Effector memory CD4-positive, alpha-beta T cell (primary cell): Measurements from ENCODE around the gene MRPL30.

Experiments used
- DNase-seq, 3 donors: peaks; one replicate each; pipeline ENCODE4 v3.0.0-alpha.2; 2020
- H3K27ac ChIP-seq: 2 replicates; pipeline ENCODE4 v1.7.0; 2013; ENCODE audit warnings: mild to moderate bottlenecking, low read length, moderate library complexity; ENCODE audit not compliant: insufficient read depth, poor library complexity, severe bottlenecking
- H3K27me3 ChIP-seq: replicated peaks from 2 replicates; pipeline ENCODE4 v1.7.0; 2013; ENCODE audit warnings: mild to moderate bottlenecking, low read length; ENCODE audit not compliant: insufficient read depth, control insufficient read depth, poor library complexity, severe bottlenecking
- H3K36me3 ChIP-seq: 2 replicates; pipeline ENCODE4 v1.7.0; 2013; ENCODE audit warnings: mild to moderate bottlenecking, low read length, moderate library complexity; ENCODE audit not compliant: control insufficient read depth, insufficient read depth
- H3K4me1 ChIP-seq: 2 replicates; pipeline ENCODE4 v1.7.0; 2013; ENCODE audit warnings: low read length, mild to moderate bottlenecking; ENCODE audit not compliant: control insufficient read depth, insufficient read depth, poor library complexity, severe bottlenecking
- H3K4me3 ChIP-seq: 2 replicates; pipeline ENCODE4 v1.7.0; 2013; ENCODE audit warnings: low read length, low read depth, mild to moderate bottlenecking; ENCODE audit not compliant: insufficient read depth, poor library complexity, severe bottlenecking
- H3K9me3 ChIP-seq: 2 replicates; pipeline ENCODE4 v1.7.0; 2013; ENCODE audit warnings: mild to moderate bottlenecking, low read length, moderate library complexity; ENCODE audit not compliant: control insufficient read depth

Gene MRPL30

DNA sequence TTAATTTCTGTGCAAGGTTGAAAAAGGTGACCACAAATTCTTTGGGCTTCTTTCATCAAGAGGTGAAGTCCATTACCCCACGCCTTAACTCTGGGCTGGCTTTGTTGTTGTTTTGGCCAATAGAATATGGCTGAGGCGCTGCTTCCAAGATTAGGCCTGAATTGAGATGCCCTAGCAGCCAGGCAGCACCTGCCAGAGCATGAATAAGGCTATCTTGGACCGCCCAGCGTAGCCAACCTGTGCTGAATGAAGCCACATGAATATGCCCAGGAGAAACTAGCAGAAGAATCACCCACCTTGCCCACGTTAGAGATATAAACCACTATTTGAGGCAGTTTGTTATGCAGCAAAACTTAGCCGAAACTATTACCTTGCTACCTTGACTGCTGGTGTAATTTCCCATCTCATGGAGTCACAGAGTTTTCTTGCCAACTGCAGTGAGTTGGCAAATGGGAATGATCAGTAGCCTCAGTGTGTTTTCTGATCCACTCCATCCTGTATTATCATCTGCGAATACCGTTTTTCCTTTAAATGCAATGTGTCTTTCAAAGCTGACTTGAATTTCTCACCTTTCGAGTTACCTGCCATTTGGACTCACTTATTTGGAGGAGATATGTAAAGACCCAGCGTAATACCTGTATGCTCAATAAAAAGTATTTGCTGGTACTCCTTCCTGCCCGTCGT, 26.9 kb upstream of the MRPL30 start:
- H3K4me1 ChIP-seq: peaks cover 11% of the 10 kb centered on the region
- H3K36me3 ChIP-seq: no peaks in the 10 kb centered on the region
- H3K9me3 ChIP-seq: no peaks in the 10 kb centered on the region
- peak overlapping the region; percentile 94 for H3K27ac ChIP-seq
- H3K4me3 ChIP-seq: peak overlapping the region; percentile 92
- DNase-seq: no peak
- H3K27me3 ChIP-seq: no peaks in the 10 kb centered on the region

DNA sequence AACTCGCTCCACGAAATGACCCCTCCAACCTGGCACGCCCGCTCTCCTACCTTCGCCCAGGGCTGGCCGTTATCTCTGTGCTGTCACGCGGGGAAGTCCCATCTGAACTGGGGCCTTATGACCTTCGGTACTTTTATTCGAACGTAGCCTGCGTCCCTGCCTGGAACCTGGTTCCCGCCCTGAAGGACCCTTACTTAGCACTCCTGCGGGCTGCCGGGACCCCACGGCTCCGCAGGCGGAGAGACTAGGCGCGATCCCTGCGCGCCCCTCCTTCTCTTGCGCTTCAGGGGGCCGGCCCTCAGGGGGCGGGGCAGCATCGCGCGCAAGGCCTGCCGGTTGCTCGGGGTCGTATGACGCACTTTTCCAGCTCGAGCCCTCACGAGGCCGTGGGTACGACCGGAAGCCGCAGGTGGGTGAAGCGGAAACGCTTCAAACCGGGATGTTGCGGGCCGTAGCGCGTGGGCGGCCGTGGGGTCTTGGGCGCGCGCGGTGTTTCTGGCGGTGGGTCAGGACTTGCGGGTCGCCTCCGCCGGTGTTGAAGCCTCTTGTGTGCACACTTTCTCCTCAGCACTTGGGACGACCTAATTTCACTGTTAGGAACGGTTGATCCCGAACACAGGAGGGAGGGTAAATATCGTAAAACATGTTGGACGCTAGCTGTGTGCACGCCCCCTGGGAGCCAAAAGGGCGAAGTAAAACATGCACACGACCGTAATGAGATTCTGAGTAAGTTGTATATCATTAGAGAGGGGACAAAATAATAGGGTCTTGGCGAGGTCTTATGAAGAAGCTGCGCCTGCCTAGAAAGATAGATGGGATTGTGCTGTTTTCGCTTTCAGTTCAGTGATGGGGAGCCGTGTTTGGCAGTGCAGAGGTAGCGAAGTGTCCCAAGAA, 26.1 kb upstream of the MRPL30 start, which contains the start of the genes LIPT1 and TSGA10:
LIPT1 (plus strand) TSS at position 325 of the 894 bp plus-strand sequence. CDS start 6,991 bp downstream, outside the sequence.
TSGA10 (minus strand) TSS at position 300 of the 894 bp plus-strand sequence. CDS start 45,503 bp downstream, outside the sequence.
- Histone ChIP-seq H3K4me1 (peaks cover 11% of the 10 kb centered on the region), H3K9me3 (no peaks in the 10 kb centered on the region), H3K4me3 (peak within 1 kb of the TSS; percentile 92), H3K27me3 (no peaks in the 10 kb centered on the region), H3K27ac (peak within 1 kb of the TSS; percentile 94), H3K36me3 (peaks cover 3% of the 10 kb centered on the region)
- peak; percentile 85 to 89 (median 87) for DNase-seq

GRCh38 chr2:99156891-99157290, 24.1 kb upstream of the MRPL30 start:
- Histone ChIP-seq H3K4me3 (no peak overlapping the region), H3K9me3 (no peaks in the 10 kb centered on the region), H3K36me3 (peaks cover 10% of the 10 kb centered on the region), H3K4me1 (peaks cover 11% of the 10 kb centered on the region), H3K27ac (no peak overlapping the region), H3K27me3 (no peaks in the 10 kb centered on the region)
- no peak for DNase-seq

DNA sequence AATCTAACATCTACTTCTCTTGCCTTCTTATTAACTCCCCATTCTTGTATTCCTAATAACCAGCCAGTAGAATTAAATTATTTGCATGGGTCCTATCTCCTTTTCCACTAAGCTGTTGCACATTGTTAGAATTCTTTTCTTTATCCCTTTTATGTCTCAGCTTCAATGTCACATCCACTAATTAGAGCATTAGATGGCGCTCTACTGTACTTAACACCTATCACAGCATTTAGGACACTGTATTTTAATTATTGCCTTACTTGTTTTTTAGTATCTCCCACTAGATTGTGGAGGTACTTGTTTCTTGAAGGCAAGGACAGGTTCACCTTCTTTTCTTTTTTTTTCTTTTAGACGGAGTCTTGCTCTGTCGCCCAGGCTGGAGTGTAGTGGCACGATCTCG, 22.4 kb upstream of the MRPL30 start:
- Histone ChIP-seq H3K4me1 (peaks cover 11% of the 10 kb centered on the region), H3K27ac (no peak overlapping the region), H3K36me3 (peaks cover 10% of the 10 kb centered on the region), H3K9me3 (no peaks in the 10 kb centered on the region), H3K4me3 (no peak overlapping the region), H3K27me3 (no peaks in the 10 kb centered on the region)
- no peak for DNase-seq

- H3K36me3 ChIP-seq: peaks cover 10% of the 10 kb centered on the region
- H3K27ac ChIP-seq: no peak overlapping the region
- H3K4me1 ChIP-seq: peaks cover 3% of the 10 kb centered on the region
- no peaks in the 10 kb centered on the region for H3K27me3 ChIP-seq
- no peaks in the 10 kb centered on the region for H3K9me3 ChIP-seq
- no peak overlapping the region for H3K4me3 ChIP-seq
- no peak for DNase-seq
Observed at GRCh38 chr2:99159594-99159993, 21.4 kb upstream of the MRPL30 start.

- no peak for DNase-seq
- no peaks in the 10 kb centered on the region for H3K4me1 ChIP-seq
- no peaks in the 10 kb centered on the region for H3K27me3 ChIP-seq
- no peaks in the 10 kb centered on the region for H3K9me3 ChIP-seq
- H3K36me3 ChIP-seq: peaks cover 41% of the 10 kb centered on the region
- H3K4me3 ChIP-seq: no peak overlapping the region
- H3K27ac ChIP-seq: no peak overlapping the region
Observed at GRCh38 chr2:99166218-99166617, 14.8 kb upstream of the MRPL30 start.

- Histone ChIP-seq H3K4me1 (no peaks in the 10 kb centered on the region), H3K27ac (peak overlapping the region; percentile 9), H3K4me3 (no peak overlapping the region), H3K27me3 (no peaks in the 10 kb centered on the region), H3K9me3 (no peaks in the 10 kb centered on the region), H3K36me3 (peaks cover 49% of the 10 kb centered on the region)
- DNase-seq: no peak
Observed at GRCh38 chr2:99169534-99169933, 11.4 kb upstream of the MRPL30 start.

DNA sequence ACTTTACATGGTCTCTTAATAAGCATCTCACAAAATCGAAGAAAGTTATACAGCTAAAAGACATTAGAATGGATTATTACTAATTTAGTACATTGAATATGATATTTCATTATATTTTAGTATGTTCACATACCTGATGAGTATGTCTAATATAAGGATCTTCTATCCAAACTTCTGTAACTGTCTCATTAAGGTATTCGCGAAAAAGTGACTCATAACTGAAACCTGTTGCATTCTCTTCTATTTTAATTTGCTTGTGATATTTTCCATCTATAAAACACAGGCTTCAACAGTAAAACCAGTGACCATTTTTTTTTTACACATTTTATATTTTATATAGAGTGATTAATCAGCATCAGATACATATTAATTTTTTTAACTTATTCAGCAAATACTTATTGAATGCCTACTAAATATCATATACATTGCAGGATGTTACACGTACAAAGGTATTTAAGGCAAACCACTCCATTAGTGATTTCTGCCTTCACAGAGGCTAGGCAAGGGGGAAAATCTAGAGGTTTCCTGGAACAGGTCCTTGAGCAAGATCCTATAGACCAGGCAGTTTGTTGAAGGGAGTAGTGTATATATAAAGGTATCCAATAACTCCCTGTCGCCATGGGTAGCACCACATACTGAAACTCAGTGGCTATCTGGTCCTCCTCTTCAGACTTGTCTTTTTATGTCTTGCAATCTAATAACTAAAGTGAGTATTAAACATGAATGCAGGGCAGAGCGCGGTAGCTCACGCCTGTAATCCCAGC, 9.4 kb upstream of the MRPL30 start:
- Histone ChIP-seq H3K36me3 (peaks cover 49% of the 10 kb centered on the region), H3K27ac (no peak overlapping the region)

GRCh38 chr2:99181624-99182000, 628 bp downstream of the MRPL30 start:
- Histone ChIP-seq H3K4me1 (peaks cover 21% of the 10 kb centered on the region), H3K36me3 (peaks cover 2% of the 10 kb centered on the region), H3K27ac (peak overlapping the region; percentile 89), H3K27me3 (no peaks in the 10 kb centered on the region), H3K4me3 (peak overlapping the region; percentile 86), H3K9me3 (no peaks in the 10 kb centered on the region)
- DNase-seq: no peak

More for the DNA sequence above, 9.4 kb upstream of the MRPL30 start:
- H3K27me3 ChIP-seq: no peaks in the 10 kb centered on the region
- H3K4me1 ChIP-seq: no peaks in the 10 kb centered on the region
- H3K9me3 ChIP-seq: no peaks in the 10 kb centered on the region
- no peak for DNase-seq
- H3K4me3 ChIP-seq: no peak overlapping the region
